ENCODE results near the gene SULT1B1. TPM values are rescaled to one million over a fixed set of nuclear protein-coding genes. Genes with fewer than 3 reads are reported as not detected.

SULT1B1 gene
- total and polyA plus RNA-seq, 10 of the 15 experiments (the other 5 are each of a cell fraction or from before 2014, with no cell fraction given): 0.01 to 0.05 (median 0.01) TPM; not detected in 7

GRCh38 chr4:69785211-69785831, 24.9 kb upstream of the SULT1B1 start:
- ChIA-PET POLR2A (no interaction called here), SMC1A (ENCODE audit: uncharacterized antibody, unreplicated experiment) (interaction anchor here (1.2 kb wide), 1 partner anchor 9 kb away, joined by 3 read pairs; no protein-coding TSS in a partner anchor), RAD21 (ENCODE audit: unreplicated experiment) (no interaction called here), CTCF (interaction anchor here (1.4 kb wide), 1 partner anchor 95 kb away, joined by 7 read pairs; no protein-coding TSS in a partner anchor)
- in situ Hi-C loops (cut with MboI) (no loop called here), intact Hi-C loops (cut with micrococcal nuclease; ENCODE audit: unreplicated experiment) (no loop called here)
- no peak overlapping the region for H3K4me3 ChIP-seq
- no peaks in the 10 kb centered on the region for H3K36me3 ChIP-seq (ENCODE audit: control insufficient read depth in 2 of 2, insufficient read depth in 2 of 2, low read length in 1 of 2)
- no peaks in the 10 kb centered on the region for H3K4me1 ChIP-seq (ENCODE audit: control insufficient read depth, insufficient read depth, low read length)
- ATAC-seq (no peak), DNase-seq (ENCODE audit: low read depth, low spot score) (no peak), FAIRE-seq (no peak)
- no peaks in the 10 kb centered on the region for H3K9me3 ChIP-seq (replicated peaks; ENCODE audit: control insufficient read depth, insufficient read depth, low read length)
- H3K9ac ChIP-seq (ENCODE audit: control insufficient read depth, insufficient read depth, low read length): no peak overlapping the region
- H3K27me3 ChIP-seq (replicated peaks in 1 of 2; ENCODE audit: control insufficient read depth in 2 of 2, insufficient read depth in 2 of 2, low read length in 1 of 2): peaks cover 0 to 1% of the 10 kb centered on the region in 2 experiments; a peak in 1 of 4 replicates
- no peak overlapping the region for H3K4me2 ChIP-seq (ENCODE audit: control insufficient read depth, insufficient read depth)
- H3K79me2 ChIP-seq (ENCODE audit: control insufficient read depth, insufficient read depth, low read length): no peaks in the 10 kb centered on the region
- no TSS peak for BruUV-seq (replicated peaks)
- 33% methylated on average over 1 of the region's 1 CpG for WGBS (ENCODE audit: insufficient coverage, insufficient replicate concordance, low lambda C conversion rate, missing lambda C conversion rate)
- H4K20me1 ChIP-seq (ENCODE audit: control insufficient read depth, insufficient read depth): no peaks in the 10 kb centered on the region
- no peak for TF ChIP-seq RELA (IDR thresholded peaks at IDR 0.05; ENCODE audit: borderline replicate concordance, partially characterized antibody)
- H2AFZ ChIP-seq (ENCODE audit: control insufficient read depth, low read depth, low read length): no peak overlapping the region
- no peak overlapping the region for H3K27ac ChIP-seq (ENCODE audit: control insufficient read depth, insufficient read depth)

- no TSS peak for BruUV-seq (replicated peaks)
- H3K4me1 ChIP-seq (ENCODE audit: control insufficient read depth, insufficient read depth, low read length): no peaks in the 10 kb centered on the region
- H3K79me2 ChIP-seq (ENCODE audit: control insufficient read depth, insufficient read depth, low read length): no peaks in the 10 kb centered on the region
- intact Hi-C loops (cut with micrococcal nuclease; ENCODE audit: unreplicated experiment) (no loop called here), in situ Hi-C loops (cut with MboI) (no loop called here)
- no peaks in the 10 kb centered on the region for H4K20me1 ChIP-seq (ENCODE audit: control insufficient read depth, insufficient read depth)
- H3K36me3 ChIP-seq (ENCODE audit: control insufficient read depth in 2 of 2, insufficient read depth in 2 of 2, low read length in 1 of 2): no peaks in the 10 kb centered on the region
- ATAC-seq: no peak
- ChIA-PET RAD21 (ENCODE audit: unreplicated experiment) (no interaction called here), SMC1A (ENCODE audit: uncharacterized antibody, unreplicated experiment) (no interaction called here), CTCF (no interaction called here), POLR2A (no interaction called here)
- no peak for FAIRE-seq
- H2AFZ ChIP-seq (ENCODE audit: control insufficient read depth, low read depth, low read length): no peak overlapping the region
- no peak overlapping the region for H3K4me3 ChIP-seq
- TF ChIP-seq RB1 (IDR thresholded peaks at IDR 0.05; ENCODE audit: borderline replicate concordance) (no peak), ZNF274 (IDR thresholded peaks at IDR 0.05; ENCODE audit: insufficient read depth, insufficient read length) (no peak), CBX5 (IDR thresholded peaks at IDR 0.05; ENCODE audit: low read depth) (no peak)
- no peak overlapping the region for H3K27ac ChIP-seq (ENCODE audit: control insufficient read depth, insufficient read depth)
- 13% methylated on average over 15 of the region's 15 CpGs for WGBS (ENCODE audit: insufficient coverage, insufficient replicate concordance, low lambda C conversion rate, missing lambda C conversion rate)
- H3K9me3 ChIP-seq (replicated peaks; ENCODE audit: control insufficient read depth, insufficient read depth, low read length): no peaks in the 10 kb centered on the region
- DNase-seq (ENCODE audit: low read depth, low spot score): no peak
- H3K4me2 ChIP-seq (ENCODE audit: control insufficient read depth, insufficient read depth): no peak overlapping the region
- peaks cover 0 to 1% of the 10 kb centered on the region in 2 experiments; a peak in 1 of 4 replicates for H3K27me3 ChIP-seq (replicated peaks in 1 of 2; ENCODE audit: control insufficient read depth in 2 of 2, insufficient read depth in 2 of 2, low read length in 1 of 2)
- H3K9ac ChIP-seq (ENCODE audit: control insufficient read depth, insufficient read depth, low read length): no peak overlapping the region
Observed at GRCh38 chr4:69782651-69783310, 22.4 kb upstream of the SULT1B1 start.
